ENCODE measurements around the gene TBRG1. TPM values are rescaled to one million over a fixed set of nuclear protein-coding genes. Genes with fewer than 3 reads are reported as not detected.

TBRG1 gene
- polyA plus RNA-seq, 2 of the 4 experiments (the other 2 are of a cell fraction): 13.6 to 29.2 TPM

- Histone ChIP-seq H3K4me3 (no peak overlapping the region), H3K9me3 (no peaks in the 10 kb centered on the region), H3K4me1 (no peaks in the 10 kb centered on the region), H3K4me2 (no peak overlapping the region), H3K27ac (no peak overlapping the region)
- FAIRE-seq: no peak
- CTCF ChIA-PET: interaction anchor here (1.0 to 2.9 kb wide), 4 partner anchors 101 to 430 kb away, joined by 3 to 11 read pairs (median 4); partner anchors contain the start of gene ROBO3
- no peak for DNase-seq (ENCODE audit: low read depth in 1 of 2, low spot score in 1 of 2)
- POLR2A ChIA-PET: no interaction called here
- ATAC-seq: no peak
- TF ChIP-seq PHF8 (IDR thresholded peaks at IDR 0.05; ENCODE audit: borderline replicate concordance, low read depth): no peak
- no peak for TF ChIP-seq POLR2AphosphoS2 (conservative IDR thresholded peaks at IDR 0.05; ENCODE audit: low read length)
- TF ChIP-seq EHMT2 (IDR thresholded peaks at IDR 0.05; ENCODE audit: low read depth): no peak
- TF ChIP-seq CEBPB (IDR thresholded peaks at IDR 0.05): no peak
- TF ChIP-seq CBX8 (IDR thresholded peaks at IDR 0.05): no peak
- TF ChIP-seq HDAC2 (IDR thresholded peaks at IDR 0.05): no peak
- TF ChIP-seq ZC3H11A (IDR thresholded peaks at IDR 0.05): no peak
- TF ChIP-seq RCOR1 (IDR thresholded peaks at IDR 0.05; ENCODE audit: low read depth, low read length): no peak
- TF ChIP-seq ZSCAN20 (CRISPR knock-in tag; IDR thresholded peaks at IDR 0.05): no peak
- TF ChIP-seq REST (IDR thresholded peaks at IDR 0.05): no peak
- TF ChIP-seq JUN (IDR thresholded peaks at IDR 0.05): no peak
- TF ChIP-seq POLR2A (IDR thresholded peaks at IDR 0.05; ENCODE audit: low read length): no peak
- WGBS (ENCODE audit: missing lambda C conversion rate): 69% methylated on average over 4 of the region's 4 CpGs
Measured at GRCh38 chr11:124662106-124662505, 39.4 kb downstream of the TBRG1 start.

GRCh38 chr11:124663861-124664260 is 41.2 kb downstream of the TBRG1 start:
- no peak for ATAC-seq

More at GRCh38 chr11:124663861-124664260, 41.2 kb downstream of the TBRG1 start:
- POLR2A ChIA-PET: no interaction called here
- WGBS (ENCODE audit: missing lambda C conversion rate): 95% methylated on average over 2 of the region's 2 CpGs
- Histone ChIP-seq H3K4me2 (no peak overlapping the region), H3K4me3 (no peak overlapping the region), H3K27ac (no peak overlapping the region), H3K9me3 (no peaks in the 10 kb centered on the region), H3K4me1 (no peaks in the 10 kb centered on the region)
- DNase-seq (ENCODE audit: low read depth in 1 of 2, low spot score in 1 of 2) (no peak), FAIRE-seq (no peak)
- TF ChIP-seq HOXB5 (CRISPR knock-in tag; IDR thresholded peaks at IDR 0.05) (no peak), KDM5A (IDR thresholded peaks at IDR 0.05) (no peak), KDM1A (IDR thresholded peaks at IDR 0.05; ENCODE audit: low read depth) (no peak), EHF (CRISPR knock-in tag; IDR thresholded peaks at IDR 0.05) (no peak), CHD2 (IDR thresholded peaks at IDR 0.05; ENCODE audit: low read length, partially characterized antibody) (no peak), PHF8 (IDR thresholded peaks at IDR 0.05; ENCODE audit: borderline replicate concordance, low read depth) (no peak), POLR2A (IDR thresholded peaks at IDR 0.05; ENCODE audit: low read length) (no peak), CHD4 (IDR thresholded peaks at IDR 0.05; ENCODE audit: borderline replicate concordance) (no peak), JUNB (IDR thresholded peaks at IDR 0.05) (no peak), HOXA7 (CRISPR knock-in tag; IDR thresholded peaks at IDR 0.05) (no peak), ESRRA (IDR thresholded peaks at IDR 0.05; ENCODE audit: borderline replicate concordance, low read length) (no peak), ZSCAN20 (CRISPR knock-in tag; IDR thresholded peaks at IDR 0.05) (no peak), RNF2 (IDR thresholded peaks at IDR 0.05; ENCODE audit: borderline replicate concordance, low read depth) (no peak), CBX2 (IDR thresholded peaks at IDR 0.05; ENCODE audit: borderline replicate concordance, low read depth) (no peak)
- TF ChIP-seq, protein P1, sequence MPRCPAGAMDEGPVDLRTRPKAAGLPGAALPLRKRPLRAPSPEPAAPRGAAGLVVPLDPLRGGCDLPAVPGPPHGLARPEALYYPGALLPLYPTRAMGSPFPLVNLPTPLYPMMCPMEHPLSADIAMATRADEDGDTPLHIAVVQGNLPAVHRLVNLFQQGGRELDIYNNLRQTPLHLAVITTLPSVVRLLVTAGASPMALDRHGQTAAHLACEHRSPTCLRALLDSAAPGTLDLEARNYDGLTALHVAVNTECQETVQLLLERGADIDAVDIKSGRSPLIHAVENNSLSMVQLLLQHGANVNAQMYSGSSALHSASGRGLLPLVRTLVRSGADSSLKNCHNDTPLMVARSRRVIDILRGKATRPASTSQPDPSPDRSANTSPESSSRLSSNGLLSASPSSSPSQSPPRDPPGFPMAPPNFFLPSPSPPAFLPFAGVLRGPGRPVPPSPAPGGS (IDR thresholded peaks at IDR 0.05): no peak
- TF ChIP-seq, protein P2, sequence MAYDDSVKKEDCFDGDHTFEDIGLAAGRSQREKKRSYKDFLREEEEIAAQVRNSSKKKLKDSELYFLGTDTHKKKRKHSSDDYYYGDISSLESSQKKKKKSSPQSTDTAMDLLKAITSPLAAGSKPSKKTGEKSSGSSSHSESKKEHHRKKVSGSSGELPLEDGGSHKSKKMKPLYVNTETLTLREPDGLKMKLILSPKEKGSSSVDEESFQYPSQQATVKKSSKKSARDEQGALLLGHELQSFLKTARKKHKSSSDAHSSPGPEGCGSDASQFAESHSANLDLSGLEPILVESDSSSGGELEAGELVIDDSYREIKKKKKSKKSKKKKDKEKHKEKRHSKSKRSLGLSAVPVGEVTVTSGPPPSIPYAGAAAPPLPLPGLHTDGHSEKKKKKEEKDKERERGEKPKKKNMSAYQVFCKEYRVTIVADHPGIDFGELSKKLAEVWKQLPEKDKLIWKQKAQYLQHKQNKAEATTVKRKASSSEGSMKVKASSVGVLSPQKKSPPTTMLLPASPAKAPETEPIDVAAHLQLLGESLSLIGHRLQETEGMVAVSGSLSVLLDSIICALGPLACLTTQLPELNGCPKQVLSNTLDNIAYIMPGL (CRISPR knock-in tag; IDR thresholded peaks at IDR 0.05; ENCODE audit: borderline replicate concordance): no peak
- CTCF ChIA-PET: interaction anchor here (1.0 to 2.9 kb wide), 4 partner anchors 19 to 203 kb away, joined by 3 to 11 read pairs (median 6); no protein-coding TSS in a partner anchor

Data from A549 (cell line).